Measurements from ENCODE around the gene ARHGAP44. TPM values are rescaled to one million over a fixed set of nuclear protein-coding genes. Genes with fewer than 3 reads are reported as not detected.

ARHGAP44 gene
- total and polyA plus RNA-seq, 2 of the 8 experiments (the other 6 are each of a cell fraction or from before 2014, with no cell fraction given), result 6.2 to 22.2 TPM

GRCh38 chr17:13003927-13004326 is 214.6 kb downstream of the ARHGAP44 start (continued):
- TF ChIP-seq EGR1 (IDR thresholded peaks at IDR 0.05; ENCODE audit: borderline replicate concordance, low read depth, low read length), result no peak
- no peak for TF ChIP-seq ZNF274 (IDR thresholded peaks at IDR 0.05; ENCODE audit: borderline replicate concordance, extremely low read depth, low read length)
- no peak for TF ChIP-seq ATF3 (IDR thresholded peaks at IDR 0.05; ENCODE audit: insufficient read depth, low read depth, low read length)
- no peak for TF ChIP-seq SIRT6 (IDR thresholded peaks at IDR 0.05; ENCODE audit: low read length)
- TF ChIP-seq TEAD4 (IDR thresholded peaks at IDR 0.05; ENCODE audit: low read depth, low read length), result no peak
- no peak for TF ChIP-seq SIN3A (conservative IDR thresholded peaks at IDR 0.05 in 1 of 2, IDR thresholded peaks at IDR 0.05 in 1 of 2; ENCODE audit: low read depth in 1 of 2, low read length in 2 of 2)

Data from H1 (cell line).